Panc1 (cell line): Measurements from ENCODE around the gene MET. TPM values are rescaled to one million over a fixed set of nuclear protein-coding genes. Genes with fewer than 3 reads are reported as not detected.
"Not testable (repeated sequence)": the region's sequence is repeated elsewhere in the genome, so short reads cannot be mapped to it uniquely, and the experiment has no call there.

ENCODE experiments used
- ATAC-seq: fragments of 200-7000 bp; cut with Tn5 transposase; 2 replicates; pipeline ENCODE4 v1.9.1; 2020; ENCODE audit warnings: mild to moderate bottlenecking, moderate library complexity
- BruUV-seq: library from RNA; stranded (reverse); fragments of 400-500 nt; replicated peaks from 2 replicates; lab custom pipeline; 2021; lab: Mats Ljungman, UMichigan
- CTCF ChIA-PET: fragments of 300-600 bp; sonication (Branson Sonifier 250); formaldehyde crosslinking; loops from one replicate; lab custom pipeline; 2022; ENCODE audit warnings: antibody characterized with exemption; lab: Charles Lee
- POLR2A ChIA-PET: fragments of 300-600 bp; sonication (Branson Sonifier 250); formaldehyde crosslinking; loops from one replicate; lab custom pipeline; 2022; ENCODE audit warnings: antibody characterized with exemption; lab: Charles Lee
- DNase-seq: peaks from one replicate; pipeline ENCODE4 v3.0.0-alpha.2; 2010; ENCODE audit warnings: low read depth, low spot score
- H3K27ac ChIP-seq: 2 replicates; pipeline ENCODE4 v1.5.1; 2011; ENCODE audit warnings: mild to moderate bottlenecking, low read length, inconsistent platforms
- H3K27me3 ChIP-seq: fragments of 200-500 bp; sonication (Bioruptor generic); 2 replicates; pipeline ENCODE4 v1.6.0; 2014; ENCODE audit warnings: low read length, inconsistent platforms; ENCODE audit not compliant: control insufficient read depth, insufficient read depth
- H3K36me3 ChIP-seq: fragments of 200-500 bp; sonication (Bioruptor generic); 2 replicates; pipeline ENCODE4 v1.5.1; 2014; ENCODE audit warnings: inconsistent platforms, mild to moderate bottlenecking, low read length, moderate library complexity; ENCODE audit not compliant: control insufficient read depth, insufficient read depth
- H3K4me1 ChIP-seq: 2 replicates; pipeline ENCODE4 v1.5.1; 2011; ENCODE audit warnings: inconsistent platforms, mild to moderate bottlenecking, low read length, moderate library complexity; ENCODE audit not compliant: control insufficient read depth, insufficient read depth
- H3K4me3 ChIP-seq, 2 experiments: 2 replicates each; pipeline ENCODE4 v1.5.1; 2011 to 2012; ENCODE audit warnings: low read depth in 2 of 2, low read length in 2 of 2, mild to moderate bottlenecking in 2 of 2, inconsistent platforms in 1 of 2, moderate library complexity in 1 of 2
- H3K9me3 ChIP-seq: fragments of 200-500 bp; sonication (Bioruptor generic); 2 replicates; pipeline ENCODE4 v1.5.1; 2014; ENCODE audit warnings: low read depth, mild to moderate bottlenecking, inconsistent platforms, low read length, moderate library complexity; ENCODE audit not compliant: control insufficient read depth, insufficient read depth
- CTCF ChIP-seq: fragments of 450-650 bp; IDR thresholded peaks from 2 replicates; pipeline ENCODE4 v1.5.1; 2017; ENCODE audit warnings: mild to moderate bottlenecking
- REST ChIP-seq, 2 experiments: IDR thresholded peaks; 2 replicates each; pipeline ENCODE4 v1.6.1; 2011 to 2012; ENCODE audit warnings: low read depth in 2 of 2, control low read depth in 1 of 2, low read length in 1 of 2, mild to moderate bottlenecking in 1 of 2, moderate library complexity in 1 of 2; ENCODE audit not compliant: insufficient read depth in 1 of 2
- SIN3A ChIP-seq: IDR thresholded peaks from 2 replicates; pipeline ENCODE4 v1.6.1; 2012; ENCODE audit warnings: low read depth, mild to moderate bottlenecking, low read length, moderate library complexity, borderline replicate concordance; ENCODE audit not compliant: insufficient read depth
- in situ Hi-C: cut with HindIII; loops from 2 replicates; pipeline ENCODE4 v1.10.0; 2016; ENCODE audit warnings: low sequenced_read_pairs, low pct_unique_long_range_greater_than_20kb
- intact Hi-C: fragments of 100-400 bp; cut with micrococcal nuclease; formaldehyde crosslinking; loops from one replicate; pipeline ENCODE4 v1.10.0; 2022; ENCODE audit not compliant: unreplicated experiment
- total RNA-seq: library from RNA; stranded (reverse); gene quantifications from one replicate; pipeline ENCODE4 v1.2.1, GENCODE V29; 2021; ENCODE audit not compliant: unreplicated experiment

MET gene
- total RNA-seq, 1 experiment from 2014 or later = 103 TPM

GRCh38 chr7:116815041-116815440, 143.0 kb downstream of the MET start:
- in situ Hi-C loops = no loop called here
- Histone ChIP-seq H3K9me3 (no peaks in the 10 kb centered on the region), H3K27me3 (no peaks in the 10 kb centered on the region), H3K36me3 (no peaks in the 10 kb centered on the region), H3K4me1 (peaks cover 18% of the 10 kb centered on the region), H3K27ac (no peak overlapping the region), H3K4me3 (no peak overlapping the region)
- ChIA-PET CTCF (no interaction called here), POLR2A (no interaction called here)
- ATAC-seq = no peak
- intact Hi-C loops = no loop called here
- BruUV-seq = no TSS peak
- no peak for TF ChIP-seq CTCF
- TF ChIP-seq REST (IDR thresholded peaks at IDR 0.05; ENCODE audit: insufficient read depth in 1 of 2, low read depth in 2 of 2, low read length in 1 of 2) = 0 out of 4 replicates have a peak, but pooled peaks of 1 of the 2 experiments have one; percentile 37
- no peak for DNase-seq

- ChIA-PET POLR2A (no interaction called here), CTCF (no interaction called here)
- TF ChIP-seq REST (IDR thresholded peaks at IDR 0.05; ENCODE audit: insufficient read depth in 1 of 2, low read depth in 2 of 2, low read length in 1 of 2) (no peak), SIN3A (no peak), CTCF (no peak)
- no peaks in the 10 kb centered on the region for H3K9me3 ChIP-seq
- H3K4me1 ChIP-seq = no peaks in the 10 kb centered on the region
- H3K4me3 ChIP-seq = no peak overlapping the region
- H3K36me3 ChIP-seq = no peaks in the 10 kb centered on the region
- no peaks in the 10 kb centered on the region for H3K27me3 ChIP-seq
- no peak for ATAC-seq
- BruUV-seq = no TSS peak
- in situ Hi-C loops = no loop called here
- no peak overlapping the region for H3K27ac ChIP-seq
- no peak for DNase-seq
- intact Hi-C loops = no loop called here
Observed at GRCh38 chr7:116820149-116820548, 148.2 kb downstream of the MET start.

GRCh38 chr7:116821647-116822046, 149.7 kb downstream of the MET start:
- H3K4me1 ChIP-seq, ATAC-seq, H3K27ac ChIP-seq, H3K4me3 ChIP-seq, intact Hi-C loops, in situ Hi-C loops, DNase-seq, H3K27me3 ChIP-seq, POLR2A ChIA-PET, H3K9me3 ChIP-seq, BruUV-seq, H3K36me3 ChIP-seq: not testable (repeated sequence)
- CTCF ChIA-PET = interaction anchor here (0.7 kb wide), 1 partner anchor 230 kb away, joined by 3 read pairs; no protein-coding TSS in a partner anchor
